Bronchial smooth muscle cell (primary cell): Measurements from ENCODE around the gene CELF4. TPM values are rescaled to one million over a fixed set of nuclear protein-coding genes. Genes with fewer than 3 reads are reported as not detected.

Experiments
- total RNA-seq: library from RNA; depleted of rRNA; stranded (reverse); fragments of >200 nt; gene quantifications from 2 replicates; pipeline ENCODE4 v1.2.1, GENCODE V29; 2014

Gene CELF4
- total RNA-seq, result not detected in 2 replicates

GRCh38 chr18:37565101-37565976, at the start of gene CELF4:
CELF4 (minus strand) TSS chr18:37565798.

